ENCODE measurements around the gene CCDC9B. TPM values are rescaled to one million over a fixed set of nuclear protein-coding genes. Genes with fewer than 3 reads are reported as not detected.
A peak's percentile ranks its signal among the peaks of the same experiment; 100 is the strongest.

Gene CCDC9B
- total and polyA plus RNA-seq, 11 donors: 38.0 to 165 (median 119) TPM

GRCh38 chr15:40386480-40386879, 45.7 kb upstream of the CCDC9B start:
- H3K27ac ChIP-seq: no peak overlapping the region
- H3K4me3 ChIP-seq: no peak overlapping the region
- WGBS, 4 donors: 96 to 98% (median 97%) methylated on average over 3 of the region's 3 CpGs
- peaks cover 0 to 45% (median 37%) of the 10 kb centered on the region in 9 donors for H3K36me3 ChIP-seq
- TF ChIP-seq, protein P1, sequence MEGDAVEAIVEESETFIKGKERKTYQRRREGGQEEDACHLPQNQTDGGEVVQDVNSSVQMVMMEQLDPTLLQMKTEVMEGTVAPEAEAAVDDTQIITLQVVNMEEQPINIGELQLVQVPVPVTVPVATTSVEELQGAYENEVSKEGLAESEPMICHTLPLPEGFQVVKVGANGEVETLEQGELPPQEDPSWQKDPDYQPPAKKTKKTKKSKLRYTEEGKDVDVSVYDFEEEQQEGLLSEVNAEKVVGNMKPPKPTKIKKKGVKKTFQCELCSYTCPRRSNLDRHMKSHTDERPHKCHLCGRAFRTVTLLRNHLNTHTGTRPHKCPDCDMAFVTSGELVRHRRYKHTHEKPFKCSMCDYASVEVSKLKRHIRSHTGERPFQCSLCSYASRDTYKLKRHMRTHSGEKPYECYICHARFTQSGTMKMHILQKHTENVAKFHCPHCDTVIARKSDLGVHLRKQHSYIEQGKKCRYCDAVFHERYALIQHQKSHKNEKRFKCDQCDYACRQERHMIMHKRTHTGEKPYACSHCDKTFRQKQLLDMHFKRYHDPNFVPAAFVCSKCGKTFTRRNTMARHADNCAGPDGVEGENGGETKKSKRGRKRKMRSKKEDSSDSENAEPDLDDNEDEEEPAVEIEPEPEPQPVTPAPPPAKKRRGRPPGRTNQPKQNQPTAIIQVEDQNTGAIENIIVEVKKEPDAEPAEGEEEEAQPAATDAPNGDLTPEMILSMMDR (IDR thresholded peaks at IDR 0.05): no peak
- no peak for TF ChIP-seq POLR2A (IDR thresholded peaks at IDR 0.05)
- DNase-seq (no peak), ATAC-seq (no peak)
- no peaks in the 10 kb centered on the region for H3K9me3 ChIP-seq
- intact Hi-C loops (cut with DNase I): no loop called here
- peaks cover 0 to 28% (median 10%) of the 10 kb centered on the region in 12 donors for H3K4me1 ChIP-seq
- H3K27me3 ChIP-seq: no peaks in the 10 kb centered on the region

GRCh38 chr15:40382580-40383456, 42.1 kb upstream of the CCDC9B start, which contains the start of gene KNSTRN:
KNSTRN (plus strand) TSS chr15:40382721; CDS start chr15:40382836, 115 bp downstream.
- ATAC-seq: peak; percentile 96 to 99 (median 98)
- TF ChIP-seq POLR2A (IDR thresholded peaks at IDR 0.05): peak in 1 of 2 donors; percentile 34
- TF ChIP-seq, protein P1 (IDR thresholded peaks at IDR 0.05): no peak
- Histone ChIP-seq H3K9me3 (no peaks in the 10 kb centered on the region), H3K36me3 (peaks cover 0 to 17% (median 13%) of the 10 kb centered on the region in 9 donors), H3K27me3 (no peaks in the 10 kb centered on the region), H3K4me3 (peak within 1 kb of the TSS; percentile 64 to 96 (median 80)), H3K27ac (peak within 1 kb of the TSS in 7 of 12 donors; percentile 30 to 65 (median 48)), H3K4me1 (peaks cover 0 to 31% (median 12%) of the 10 kb centered on the region in 12 donors)
- intact Hi-C loops (cut with DNase I): loop anchor here in 1 of 10 donors (2.0 kb wide), 1 partner anchor 22 kb away; the partner anchor contains the start of gene IVD
- peak; percentile 90 to 94 (median 92) for DNase-seq
- WGBS, 4 donors: 3 to 5% (median 4%) methylated on average over 48 to 57 of the region's 57 CpGs

DNA sequence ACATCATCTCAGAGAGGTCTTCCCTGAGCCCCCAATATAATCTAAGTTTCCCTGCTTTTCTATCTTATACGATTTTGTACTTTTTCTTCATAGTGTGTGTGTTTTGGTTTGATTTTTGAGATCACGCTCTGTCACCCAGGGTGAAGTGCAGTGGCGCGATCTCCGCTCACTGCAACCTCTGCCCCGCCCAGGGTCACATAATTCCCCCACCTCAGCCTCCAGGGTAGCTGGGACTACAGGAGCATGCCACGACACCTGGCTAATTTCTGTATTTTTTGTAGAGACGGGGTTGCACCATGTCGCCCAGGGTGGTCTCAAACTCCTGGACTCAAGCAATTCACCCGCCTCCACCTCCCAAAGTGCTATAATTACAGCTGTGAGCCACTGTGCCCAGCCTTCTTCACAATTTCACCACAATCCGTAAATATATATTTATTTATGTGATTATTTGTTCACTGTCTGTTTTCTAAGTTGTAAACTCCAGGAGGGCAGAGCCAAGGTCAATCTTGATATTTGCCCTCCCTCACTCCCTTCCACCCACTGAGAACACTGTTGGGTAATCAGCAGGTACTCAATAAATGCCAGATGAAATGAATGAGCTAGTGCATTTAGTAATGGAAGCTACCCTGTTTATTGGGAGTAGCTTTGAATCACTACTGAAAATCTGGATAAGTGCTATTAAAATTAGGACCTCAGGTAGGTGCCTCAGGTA, 41.2 kb upstream of the CCDC9B start:
- ATAC-seq: no peak
- 92 to 95% (median 94%) methylated on average over 11 of the region's 11 CpGs for WGBS, 4 donors
- Histone ChIP-seq H3K4me1 (peaks cover 0 to 31% (median 12%) of the 10 kb centered on the region in 12 donors), H3K9me3 (no peaks in the 10 kb centered on the region), H3K4me3 (peak overlapping the region in 5 of 12 donors; percentile 66 to 96 (median 83)), H3K27ac (peak overlapping the region in 4 of 12 donors; percentile 30 to 64 (median 51)), H3K27me3 (no peaks in the 10 kb centered on the region), H3K36me3 (peaks cover 0 to 11% (median 7%) of the 10 kb centered on the region in 9 donors)
- intact Hi-C loops (cut with DNase I): loop anchor here in 1 of 10 donors (2.0 kb wide), 1 partner anchor 23 kb away; the partner anchor contains the start of gene IVD
- no peak for DNase-seq
- TF ChIP-seq POLR2A (IDR thresholded peaks at IDR 0.05): no peak
- TF ChIP-seq, protein P1 (IDR thresholded peaks at IDR 0.05): no peak
